GM12891 (cell line): ENCODE measurements around the gene CCNI2.
"Not testable (repeated sequence)": the region's sequence is repeated elsewhere in the genome, so short reads cannot be mapped to it uniquely, and the experiment has no call there.

Source experiments
- DNase-seq: peaks from one replicate; pipeline ENCODE4 v3.0.0; 2011; ENCODE audit warnings: low spot score; ENCODE audit not compliant: insufficient read length
- FAIRE-seq: peaks from 2 replicates; lab custom pipeline; 2011; peaks lifted over from hg19 to GRCh38; lab: Jason Lieb, UNC
- PAX5 ChIP-seq: IDR thresholded peaks from 2 replicates; pipeline ENCODE4 v1.6.1; 2011; ENCODE audit warnings: low read length, moderate library complexity, mild to moderate bottlenecking; ENCODE audit not compliant: insufficient read depth, severe bottlenecking
- POLR2A ChIP-seq: IDR thresholded peaks from 2 replicates; pipeline ENCODE4 v1.6.1; 2011; ENCODE audit warnings: low read depth, low read length, control low read depth
- POLR2AphosphoS5 ChIP-seq: IDR thresholded peaks from 2 replicates; pipeline ENCODE4 v1.6.1; 2011; ENCODE audit warnings: low read depth, low read length, control low read depth
- POU2F2 ChIP-seq: IDR thresholded peaks from 2 replicates; pipeline ENCODE4 v1.6.1; 2011; ENCODE audit warnings: low read depth, mild to moderate bottlenecking, control low read depth, low read length, moderate library complexity
- SPI1 ChIP-seq: IDR thresholded peaks from 2 replicates; pipeline ENCODE4 v1.6.1; 2011; ENCODE audit warnings: low read depth, low read length, control low read depth
- TAF1 ChIP-seq: IDR thresholded peaks from 2 replicates; pipeline ENCODE4 v1.6.1; 2011; ENCODE audit warnings: low read depth, low read length, control low read depth

Gene CCNI2

GRCh38 chr5:132790201-132790865 lies 43.1 kb downstream of the CCNI2 start:
- no peak for DNase-seq
- FAIRE-seq: no peak
- no peak for TF ChIP-seq POLR2AphosphoS5
- TF ChIP-seq PAX5: no peak
- TF ChIP-seq POU2F2: no peak
- TF ChIP-seq POLR2A: no peak
- no peak for TF ChIP-seq SPI1
- TF ChIP-seq TAF1: no peak

- TF ChIP-seq POLR2A (no peak), SPI1 (no peak), TAF1 (no peak)
- DNase-seq: no peak
- no peak for FAIRE-seq
Measured at GRCh38 chr5:132791026-132791425, 43.8 kb downstream of the CCNI2 start.

- FAIRE-seq (no peak), DNase-seq (no peak)
- TF ChIP-seq PAX5: no peak
- TF ChIP-seq POLR2AphosphoS5: no peak
- no peak for TF ChIP-seq TAF1
Measured at GRCh38 chr5:132797651-132798050, 50.4 kb downstream of the CCNI2 start.

GRCh38 chr5:132799392-132799791 lies 52.2 kb downstream of the CCNI2 start:
- TF ChIP-seq TAF1 (no peak), POLR2A (no peak), POLR2AphosphoS5 (no peak), POU2F2 (no peak), SPI1 (no peak), PAX5 (no peak)
- DNase-seq: no peak
- FAIRE-seq: no peak

- DNase-seq: no peak
- TF ChIP-seq TAF1: no peak
- TF ChIP-seq POU2F2: no peak
- TF ChIP-seq SPI1: no peak
- TF ChIP-seq PAX5: no peak
- no peak for TF ChIP-seq POLR2A
- TF ChIP-seq POLR2AphosphoS5: no peak
- FAIRE-seq: no peak
Measured at GRCh38 chr5:132800545-132800944, 53.3 kb downstream of the CCNI2 start.

GRCh38 chr5:132802044-132802684 lies 54.9 kb downstream of the CCNI2 start:
- FAIRE-seq (no peak), DNase-seq (no peak)
- no peak for TF ChIP-seq POU2F2

- DNase-seq, FAIRE-seq: not testable (repeated sequence)
Measured at GRCh38 chr5:132802685-132803066, 55.5 kb downstream of the CCNI2 start.
